Right cardiac atrium (tissue), 5 donors: ENCODE results near the gene ADAM22. TPM values are rescaled to one million over a fixed set of nuclear protein-coding genes. Genes with fewer than 3 reads are reported as not detected.
"Not testable (repeated sequence)": the region's sequence is repeated elsewhere in the genome, so short reads cannot be mapped to it uniquely, and the experiment has no call there.

Experiments
- ATAC-seq, 2 donors: fragments of 200-7000 bp; cut with Tn5 transposase; one replicate each; pipeline versions ENCODE4 v1.8.0 to v1.9.1; 2020; ENCODE audit warnings: moderate library complexity in 2 of 2, mild to moderate bottlenecking in 1 of 2
- DNase-seq, 3 donors: peaks; one replicate each; pipeline ENCODE4 v3.0.0-alpha.2; 2020
- H3K27ac ChIP-seq: one replicate; pipeline ENCODE4 v1.5.1; 2013; ENCODE audit warnings: mild to moderate bottlenecking, low read length, control low read depth, moderate library complexity
- H3K27me3 ChIP-seq: one replicate; pipeline ENCODE4 v1.6.1; 2013; ENCODE audit not compliant: control insufficient read depth, insufficient read depth
- H3K4me1 ChIP-seq: one replicate; pipeline ENCODE4 v1.6.1; 2013; ENCODE audit warnings: low read length; ENCODE audit not compliant: control insufficient read depth, insufficient read depth
- H3K4me3 ChIP-seq: one replicate; pipeline ENCODE4 v1.5.1; 2013; ENCODE audit warnings: low read length, control low read depth
- H3K9me3 ChIP-seq: one replicate; pipeline ENCODE4 v1.6.1; 2013; ENCODE audit warnings: low read length; ENCODE audit not compliant: control insufficient read depth
- WGBS: extraction: QIAGEN DNeasy Blood & Tissue Kit; methylation state at CpG from one replicate; pipeline ENCODE4 v1.1.7; 2013; 5-methylcytosine and 5-hydroxymethylcytosine counted together
- intact Hi-C, 4 donors: fragments of 100-400 bp; cut with DNase I; formaldehyde crosslinking; loops; one replicate each; pipeline versions ENCODE4 v1.11.0 to v1.14.0; 2022 to 2023
- polyA plus RNA-seq: library from polyadenylated mRNA; stranded (reverse); fragments of 200-250 nt; gene quantifications from one replicate; pipeline ENCODE4 v1.2.3, GENCODE V29; 2013
- total RNA-seq, 4 donors: library from RNA; stranded (reverse); fragmentation: NEBNext Ultra II Directional; extraction: Animal tissue kit (Norgen Biotek cat#: 25700); gene quantifications; one replicate each; pipeline ENCODE4 v1.2.1, GENCODE V29; 2021
- donor health status: healthy with polysubstance abuse.
- donor health status: DM: no; HTN: yes; CAD: no.
- donor health status: DM: no; HTN: no; CAD: no.
- donor health status: DM: no; HTN: yes; CAD: no; lungs with severe emphysema.
- donor health status: DM: yes; HTN: yes; CAD: no.

The ADAM22 gene
- total and polyA plus RNA-seq, 5 donors, result 0.57 to 5.6 (median 2.9) TPM

GRCh38 chr7:87922759-87923395, 11.2 kb upstream of the ADAM22 start:
- intact Hi-C loops, result not testable (repeated sequence)
- 93% methylated on average over 8 of the region's 8 CpGs for WGBS

GRCh38 chr7:87926581-87927461, 7.2 kb upstream of the ADAM22 start:
- intact Hi-C loops, result no loop called here
- no peak for DNase-seq
- no peaks in the 10 kb centered on the region for H3K9me3 ChIP-seq
- no peak overlapping the region for H3K27ac ChIP-seq
- no peaks in the 10 kb centered on the region for H3K27me3 ChIP-seq
- ATAC-seq, result no peak
- H3K4me3 ChIP-seq, result no peak overlapping the region
- WGBS, result 52% methylated on average over 6 of the region's 6 CpGs
- no peaks in the 10 kb centered on the region for H3K4me1 ChIP-seq

More at GRCh38 chr7:87922759-87923395, 11.2 kb upstream of the ADAM22 start:
- H3K27me3 ChIP-seq, H3K9me3 ChIP-seq, DNase-seq, ATAC-seq, H3K4me3 ChIP-seq, H3K27ac ChIP-seq, H3K4me1 ChIP-seq: not testable (repeated sequence)

- H3K9me3 ChIP-seq, result no peaks in the 10 kb centered on the region
- intact Hi-C loops, result no loop called here
- 9% methylated on average over 9 of the region's 9 CpGs for WGBS
- DNase-seq, result no peak
- no peaks in the 10 kb centered on the region for H3K4me1 ChIP-seq
- no peaks in the 10 kb centered on the region for H3K27me3 ChIP-seq
- H3K27ac ChIP-seq, result no peak overlapping the region
- ATAC-seq, result no peak
- H3K4me3 ChIP-seq, result peak overlapping the region; percentile 56
Observed at GRCh38 chr7:87933605-87933952, 472 bp upstream of the ADAM22 start.

GRCh38 chr7:87934699-87935383, 790 bp downstream of the ADAM22 start:
- no peaks in the 10 kb centered on the region for H3K9me3 ChIP-seq
- no peaks in the 10 kb centered on the region for H3K4me1 ChIP-seq
- no peak overlapping the region for H3K27ac ChIP-seq
- WGBS, result 3% methylated on average over 47 of the region's 47 CpGs
- peak in 1 of 3 donors; percentile 38 for DNase-seq
- peak overlapping the region; percentile 56 for H3K4me3 ChIP-seq
- no peaks in the 10 kb centered on the region for H3K27me3 ChIP-seq
- peak; percentile 17 to 20 for ATAC-seq
- intact Hi-C loops, result no loop called here

- Histone ChIP-seq H3K27me3 (no peaks in the 10 kb centered on the region), H3K4me3 (peak overlapping the region; percentile 56), H3K4me1 (no peaks in the 10 kb centered on the region), H3K9me3 (no peaks in the 10 kb centered on the region), H3K27ac (no peak overlapping the region)
- intact Hi-C loops, result no loop called here
- DNase-seq, result no peak
- ATAC-seq, result no peak
- WGBS, result 46% methylated on average over 8 of the region's 8 CpGs
Observed at GRCh38 chr7:87935384-87935706, 1.3 kb downstream of the ADAM22 start.

GRCh38 chr7:87941138-87941537, 7.1 kb downstream of the ADAM22 start:
- no peak for ATAC-seq

GRCh38 chr7:87944547-87944946, 10.5 kb downstream of the ADAM22 start:
- Histone ChIP-seq H3K4me1 (no peaks in the 10 kb centered on the region), H3K27me3 (no peaks in the 10 kb centered on the region), H3K9me3 (no peaks in the 10 kb centered on the region), H3K27ac (no peak overlapping the region), H3K4me3 (no peak overlapping the region)
- no peak for ATAC-seq
- 80% methylated on average over 3 of the region's 3 CpGs for WGBS
- intact Hi-C loops, result no loop called here
- DNase-seq, result no peak

More at GRCh38 chr7:87941138-87941537, 7.1 kb downstream of the ADAM22 start:
- Histone ChIP-seq H3K4me3 (no peak overlapping the region), H3K27me3 (no peaks in the 10 kb centered on the region), H3K27ac (no peak overlapping the region), H3K4me1 (no peaks in the 10 kb centered on the region), H3K9me3 (no peaks in the 10 kb centered on the region)
- intact Hi-C loops, result no loop called here
- DNase-seq, result no peak
- WGBS, result 86% methylated on average over 4 of the region's 4 CpGs

- H3K27ac ChIP-seq, DNase-seq, H3K4me3 ChIP-seq, H3K27me3 ChIP-seq, ATAC-seq, intact Hi-C loops, H3K4me1 ChIP-seq, H3K9me3 ChIP-seq: not testable (repeated sequence)
Observed at GRCh38 chr7:87945926-87946325, 11.9 kb downstream of the ADAM22 start.

GRCh38 chr7:87948371-87948770, 14.3 kb downstream of the ADAM22 start:
- H3K27me3 ChIP-seq, result no peaks in the 10 kb centered on the region
- H3K9me3 ChIP-seq, result no peaks in the 10 kb centered on the region
- no peak for ATAC-seq
- intact Hi-C loops, result no loop called here
- no peak for DNase-seq
- H3K4me1 ChIP-seq, result no peaks in the 10 kb centered on the region
- no peak overlapping the region for H3K4me3 ChIP-seq
- H3K27ac ChIP-seq, result no peak overlapping the region

- H3K4me3 ChIP-seq, result no peak overlapping the region
- WGBS, result 92% methylated on average over 3 of the region's 3 CpGs
- no peaks in the 10 kb centered on the region for H3K4me1 ChIP-seq
- no peaks in the 10 kb centered on the region for H3K9me3 ChIP-seq
- intact Hi-C loops, result no loop called here
- no peak for DNase-seq
- ATAC-seq, result no peak
- no peaks in the 10 kb centered on the region for H3K27me3 ChIP-seq
- no peak overlapping the region for H3K27ac ChIP-seq
Observed at GRCh38 chr7:87959336-87959735, 25.3 kb downstream of the ADAM22 start.

- no peaks in the 10 kb centered on the region for H3K27me3 ChIP-seq
- no peaks in the 10 kb centered on the region for H3K4me1 ChIP-seq
- H3K4me3 ChIP-seq, result no peak overlapping the region
- intact Hi-C loops, result loop anchor here in 1 of 4 donors (10.0 kb wide), 1 partner anchor 55 kb away; no protein-coding TSS in a partner anchor
- no peak for ATAC-seq
- H3K27ac ChIP-seq, result no peak overlapping the region
- no peak for DNase-seq
- no peaks in the 10 kb centered on the region for H3K9me3 ChIP-seq
- WGBS, result 62% methylated on average over 1 of the region's 1 CpG
Observed at GRCh38 chr7:87960239-87960638, 26.2 kb downstream of the ADAM22 start.
